ENCODE results near the gene PAX2.

DNA sequence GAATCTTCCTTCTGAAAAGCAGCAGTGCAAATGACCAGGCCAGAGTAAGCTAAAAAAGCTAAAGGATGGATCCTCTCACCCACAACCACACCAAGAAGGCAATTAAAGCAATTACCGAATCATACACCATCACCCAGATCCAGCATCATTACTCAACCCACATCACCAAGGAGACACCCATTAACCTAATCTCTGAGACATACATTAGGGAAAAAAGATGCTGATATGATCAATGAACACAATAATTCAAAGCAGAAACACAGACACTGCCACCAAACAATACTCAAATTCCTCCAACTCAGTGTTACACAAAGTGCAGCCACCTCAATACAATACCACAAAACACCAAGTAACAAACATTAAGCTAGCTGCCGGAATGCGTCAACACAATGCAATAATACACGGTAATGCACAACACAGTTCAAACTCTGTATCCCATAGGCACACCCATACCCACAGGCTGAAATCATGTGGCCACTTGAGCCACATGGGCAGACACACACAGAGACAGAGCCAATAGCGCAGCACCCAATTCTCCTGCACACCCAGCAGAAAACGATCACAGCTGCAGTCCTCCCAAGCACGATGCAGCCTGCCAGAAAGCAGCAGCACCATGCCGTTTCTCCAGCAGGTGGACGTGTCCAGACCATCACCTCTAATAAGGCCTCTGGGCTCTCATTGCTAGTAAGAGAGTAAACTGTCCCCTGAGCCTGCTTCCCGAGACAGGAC is 21.5 kb downstream of the PAX2 start:
- no peak for TF ChIP-seq POLR2A (IDR thresholded peaks at IDR 0.05)
- TF ChIP-seq, protein P1, sequence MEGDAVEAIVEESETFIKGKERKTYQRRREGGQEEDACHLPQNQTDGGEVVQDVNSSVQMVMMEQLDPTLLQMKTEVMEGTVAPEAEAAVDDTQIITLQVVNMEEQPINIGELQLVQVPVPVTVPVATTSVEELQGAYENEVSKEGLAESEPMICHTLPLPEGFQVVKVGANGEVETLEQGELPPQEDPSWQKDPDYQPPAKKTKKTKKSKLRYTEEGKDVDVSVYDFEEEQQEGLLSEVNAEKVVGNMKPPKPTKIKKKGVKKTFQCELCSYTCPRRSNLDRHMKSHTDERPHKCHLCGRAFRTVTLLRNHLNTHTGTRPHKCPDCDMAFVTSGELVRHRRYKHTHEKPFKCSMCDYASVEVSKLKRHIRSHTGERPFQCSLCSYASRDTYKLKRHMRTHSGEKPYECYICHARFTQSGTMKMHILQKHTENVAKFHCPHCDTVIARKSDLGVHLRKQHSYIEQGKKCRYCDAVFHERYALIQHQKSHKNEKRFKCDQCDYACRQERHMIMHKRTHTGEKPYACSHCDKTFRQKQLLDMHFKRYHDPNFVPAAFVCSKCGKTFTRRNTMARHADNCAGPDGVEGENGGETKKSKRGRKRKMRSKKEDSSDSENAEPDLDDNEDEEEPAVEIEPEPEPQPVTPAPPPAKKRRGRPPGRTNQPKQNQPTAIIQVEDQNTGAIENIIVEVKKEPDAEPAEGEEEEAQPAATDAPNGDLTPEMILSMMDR (IDR thresholded peaks at IDR 0.05): no peak

Measured in adrenal gland (tissue), 5 donors.